Fibroblast of lung (primary cell): ENCODE results near the gene GAS7. TPM values are rescaled to one million over a fixed set of nuclear protein-coding genes. Genes with fewer than 3 reads are reported as not detected.

Experiments used
- DNase-seq, 2 donors: peaks; one replicate each; pipeline versions ENCODE4 v3.0.0 to v3.0.0-alpha.2; 2010; ENCODE audit warnings: low read depth in 2 of 2
- H2AFZ ChIP-seq: 2 replicates; pipeline ENCODE4 v1.5.1; 2012; ENCODE audit warnings: low read length, control low read depth, inconsistent platforms
- H3K27ac ChIP-seq: 2 replicates; pipeline ENCODE4 v1.5.1; 2011; ENCODE audit warnings: low read length, control low read depth; ENCODE audit not compliant: insufficient read depth
- H3K27me3 ChIP-seq: 2 replicates; pipeline ENCODE4 v1.5.1; 2011; ENCODE audit warnings: mild to moderate bottlenecking, low read length; ENCODE audit not compliant: control insufficient read depth, insufficient read depth
- H3K36me3 ChIP-seq: 2 replicates; pipeline ENCODE4 v1.5.1; 2011; ENCODE audit warnings: low read length; ENCODE audit not compliant: control insufficient read depth, insufficient read depth
- H3K4me1 ChIP-seq: 2 replicates; pipeline ENCODE4 v1.5.1; 2011; ENCODE audit warnings: low read length; ENCODE audit not compliant: control insufficient read depth, insufficient read depth; ENCODE audit errors: extremely low read depth
- H3K4me2 ChIP-seq: 2 replicates; pipeline ENCODE4 v1.5.1; 2011; ENCODE audit warnings: low read length, control low read depth; ENCODE audit not compliant: insufficient read depth; ENCODE audit errors: extremely low read depth
- H3K4me3 ChIP-seq, 4 experiments: fragments of 200-600 bp in 1 of 4; sonication (generic) in 1 of 4; replicated peaks in 1 of 4; 2 replicates each; pipeline ENCODE4 v1.5.1; 2011 to 2016; ENCODE audit warnings: low read length in 4 of 4, low read depth in 3 of 4, mild to moderate bottlenecking in 3 of 4, control low read depth in 2 of 4, inconsistent platforms in 1 of 4, mixed read lengths in 1 of 4; ENCODE audit not compliant: insufficient read depth in 1 of 4; ENCODE audit errors: control extremely low read depth in 1 of 4
- H3K79me2 ChIP-seq: 2 replicates; pipeline ENCODE4 v1.5.1; 2012; ENCODE audit warnings: mild to moderate bottlenecking, low read length, inconsistent platforms; ENCODE audit not compliant: control insufficient read depth, insufficient read depth
- H3K9ac ChIP-seq: 2 replicates; pipeline ENCODE4 v1.5.1; 2011; ENCODE audit warnings: mild to moderate bottlenecking, low read length, control low read depth; ENCODE audit not compliant: insufficient read depth
- H3K9me3 ChIP-seq: 2 replicates; pipeline ENCODE4 v1.5.1; 2012; ENCODE audit warnings: low read depth, low read length; ENCODE audit not compliant: control insufficient read depth, insufficient read depth
- H4K20me1 ChIP-seq: 2 replicates; pipeline ENCODE4 v1.5.1; 2011; ENCODE audit warnings: low read length; ENCODE audit not compliant: control insufficient read depth, insufficient read depth; ENCODE audit errors: extremely low read depth
- CTCF ChIP-seq, 2 donors: IDR thresholded peaks in 1 of 2; conservative IDR thresholded peaks in 1 of 2; 1 replicate in 1 of 2; 2 replicates in 1 of 2; pipeline ENCODE4 v1.5.1; 2011 to 2012; ENCODE audit warnings: low read length in 2 of 2, control low read depth in 1 of 2, inconsistent platforms in 1 of 2, low read depth in 1 of 2, mild to moderate bottlenecking in 1 of 2
- EZH2 ChIP-seq: IDR thresholded peaks from 2 replicates; pipeline ENCODE4 v1.5.1; 2012; ENCODE audit warnings: low read length, control low read depth, mild to moderate bottlenecking; ENCODE audit errors: missing control alignments
- polyA plus RNA-seq, 2 donors: library from polyadenylated mRNA; depleted of rRNA in 1 of 2; stranded (reverse) in 1 of 2; unstranded in 1 of 2; fragments of >200 nt; gene quantifications; 2 replicates each; pipeline ENCODE4 v1.2.1, GENCODE V29; 2011 to 2012; ENCODE audit warnings: missing spikeins in 1 of 2
- total RNA-seq: library from RNA; depleted of rRNA; stranded (reverse); fragments of >200 nt; gene quantifications from 2 replicates; pipeline ENCODE4 v1.2.1, GENCODE V29; 2014

GAS7 gene
- total and polyA plus RNA-seq, 2 donors (not counting 1 experiment from before 2014, with no cell fraction given), result 0.58 to 2.6 TPM

GRCh38 chr17:10046786-10047785 is 151.3 kb downstream of the GAS7 start:
- H3K4me3 ChIP-seq, result no peak overlapping the region
- H4K20me1 ChIP-seq, result no peaks in the 10 kb centered on the region
- H3K27ac ChIP-seq, result no peak overlapping the region
- H3K9me3 ChIP-seq, result no peaks in the 10 kb centered on the region
- H3K79me2 ChIP-seq, result no peaks in the 10 kb centered on the region
- TF ChIP-seq CTCF (conservative IDR thresholded peaks at IDR 0.05 in 1 of 2, IDR thresholded peaks at IDR 0.05 in 1 of 2; ENCODE audit: low read depth in 1 of 2, low read length in 2 of 2), result no peak
- TF ChIP-seq EZH2, result no peak
- no peak for DNase-seq
- no peak overlapping the region for H3K4me2 ChIP-seq
- no peaks in the 10 kb centered on the region for H3K36me3 ChIP-seq
- no peaks in the 10 kb centered on the region for H3K4me1 ChIP-seq
- no peak overlapping the region for H2AFZ ChIP-seq
- H3K9ac ChIP-seq, result no peak overlapping the region
- no peaks in the 10 kb centered on the region for H3K27me3 ChIP-seq

- no peaks in the 10 kb centered on the region for H4K20me1 ChIP-seq
- H3K27me3 ChIP-seq, result no peaks in the 10 kb centered on the region
- H3K9me3 ChIP-seq, result no peaks in the 10 kb centered on the region
- H3K79me2 ChIP-seq, result no peaks in the 10 kb centered on the region
- H3K4me1 ChIP-seq, result no peaks in the 10 kb centered on the region
- DNase-seq, result no peak
- H3K27ac ChIP-seq, result no peak overlapping the region
- H3K4me2 ChIP-seq, result no peak overlapping the region
- H2AFZ ChIP-seq, result no peak overlapping the region
- no peak overlapping the region for H3K9ac ChIP-seq
- H3K36me3 ChIP-seq, result no peaks in the 10 kb centered on the region
- no peak overlapping the region for H3K4me3 ChIP-seq
- TF ChIP-seq EZH2 (no peak), CTCF (conservative IDR thresholded peaks at IDR 0.05 in 1 of 2, IDR thresholded peaks at IDR 0.05 in 1 of 2; ENCODE audit: low read depth in 1 of 2, low read length in 2 of 2) (no peak)
Observed at GRCh38 chr17:10045871-10046658, 152.3 kb downstream of the GAS7 start.

- no peaks in the 10 kb centered on the region for H3K4me1 ChIP-seq
- no peak for DNase-seq
- H4K20me1 ChIP-seq, result no peaks in the 10 kb centered on the region
- no peak for TF ChIP-seq CTCF (conservative IDR thresholded peaks at IDR 0.05 in 1 of 2, IDR thresholded peaks at IDR 0.05 in 1 of 2; ENCODE audit: low read depth in 1 of 2, low read length in 2 of 2)
- no peak for TF ChIP-seq EZH2
- H3K79me2 ChIP-seq, result no peaks in the 10 kb centered on the region
- no peak overlapping the region for H3K4me2 ChIP-seq
- H3K9ac ChIP-seq, result no peak overlapping the region
- H2AFZ ChIP-seq, result no peak overlapping the region
- H3K36me3 ChIP-seq, result no peaks in the 10 kb centered on the region
- no peak overlapping the region for H3K27ac ChIP-seq
- no peak overlapping the region for H3K4me3 ChIP-seq
- H3K27me3 ChIP-seq, result no peaks in the 10 kb centered on the region
- H3K9me3 ChIP-seq, result no peaks in the 10 kb centered on the region
Observed at GRCh38 chr17:10042589-10043244, 155.7 kb downstream of the GAS7 start.
